H1 (cell line): Measurements from ENCODE around the gene NDUFA13. TPM values are rescaled to one million over a fixed set of nuclear protein-coding genes. Genes with fewer than 3 reads are reported as not detected.

ENCODE experiments used
- CBX8 ChIP-seq: fragments of 300-800, 300-1000 bp; sonication (generic); IDR thresholded peaks from 2 replicates; pipeline ENCODE4 v1.7.1; 2016; ENCODE audit warnings: low read depth, low read length, borderline replicate concordance
- CHD1 ChIP-seq: IDR thresholded peaks from 2 replicates; pipeline ENCODE4 v1.6.1; 2012; ENCODE audit warnings: low read depth, low read length, improper control_type of control experiment
- FOSL1 ChIP-seq: IDR thresholded peaks from 2 replicates; pipeline ENCODE4 v1.6.1; 2011; ENCODE audit warnings: mild to moderate bottlenecking, low read depth, low read length, moderate library complexity; ENCODE audit not compliant: insufficient read depth
- HDAC6 ChIP-seq: IDR thresholded peaks from one replicate; pipeline ENCODE4 v1.7.1; 2012; ENCODE audit warnings: low read depth, mild to moderate bottlenecking, inconsistent platforms, low read length, moderate library complexity
- SAP30 ChIP-seq: fragments of 300-600 bp; sonication (generic); IDR thresholded peaks from 2 replicates; pipeline ENCODE4 v1.7.1; 2012; ENCODE audit warnings: low read length, moderate library complexity, mild to moderate bottlenecking, inconsistent platforms; ENCODE audit not compliant: insufficient read depth, insufficient replicate concordance
- SIN3A ChIP-seq, 2 experiments: IDR thresholded peaks in 1 of 2; conservative IDR thresholded peaks in 1 of 2; 2 replicates each; pipeline ENCODE4 v1.6.1; 2011 to 2012; ENCODE audit warnings: low read length in 2 of 2, improper control_type of control experiment in 1 of 2, low read depth in 1 of 2, mild to moderate bottlenecking in 1 of 2
- YY1 ChIP-seq: IDR thresholded peaks from 2 replicates; pipeline ENCODE4 v1.6.1; 2011; ENCODE audit warnings: low read depth, mild to moderate bottlenecking, low read length
- polyA plus RNA-seq, 7 experiments: library from polyadenylated mRNA; depleted of rRNA in 3 of 7; stranded (reverse) in 5 of 7; unstranded in 2 of 7; fragments of >200 nt in 5 of 7; fragments of 200-250 nt in 2 of 7; gene quantifications; 1 replicate in 5 of 7; 2 replicates in 1 of 7; 4 replicates in 1 of 7; pipeline versions ENCODE4 v1.2.1 to v1.2.3, GENCODE V29; 2011 to 2013; ENCODE audit warnings: missing spikeins in 2 of 7, mixed read lengths in 2 of 7
- total RNA-seq: library from RNA; stranded (reverse); fragmentation: NEBNext Ultra II Directional; extraction: Animal tissue kit (Norgen Biotek cat#: 25700); gene quantifications from 2 replicates; pipeline ENCODE4 v1.2.1, GENCODE V29; 2021
- TF ChIP-seq, protein P1 (sequence below): IDR thresholded peaks from 2 replicates; pipeline ENCODE4 v1.6.1; 2012; ENCODE audit warnings: inconsistent platforms

The NDUFA13 gene
- total and polyA plus RNA-seq, 2 of the 8 experiments (the other 6 are each of a cell fraction or from before 2014, with no cell fraction given) = 413 to 1,105 TPM

DNA sequence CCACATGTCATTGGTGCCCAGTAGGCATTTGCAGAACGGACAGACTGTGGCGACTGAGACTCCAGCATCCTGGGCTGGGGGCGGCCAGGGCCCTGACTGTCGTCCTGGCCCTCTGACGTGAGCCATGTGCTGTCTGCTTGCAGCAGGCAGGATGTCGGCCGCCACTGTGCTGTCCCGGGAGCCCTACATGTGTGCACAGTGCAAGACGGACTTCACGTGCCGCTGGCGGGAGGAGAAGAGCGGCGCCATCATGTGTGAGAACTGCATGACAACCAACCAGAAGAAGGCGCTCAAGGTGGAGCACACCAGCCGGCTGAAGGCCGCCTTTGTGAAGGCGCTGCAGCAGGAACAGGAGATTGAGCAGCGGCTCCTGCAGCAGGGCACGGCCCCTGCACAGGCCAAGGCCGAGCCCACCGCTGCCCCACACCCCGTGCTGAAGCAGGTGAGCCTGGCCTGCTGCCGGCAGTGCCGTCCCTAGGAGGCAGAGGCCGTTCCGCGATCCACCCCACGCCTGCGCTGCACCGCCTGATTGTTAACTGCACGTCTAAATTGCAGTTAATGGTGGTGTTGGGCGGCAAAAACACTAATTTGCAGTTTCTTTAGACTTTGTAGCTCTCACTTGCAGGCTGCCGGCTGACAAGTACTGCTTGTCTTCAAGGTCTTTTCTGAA, 14.9 kb upstream of the NDUFA13 start (continued):
- TF ChIP-seq SAP30 (no peak), CHD1 (no peak), CBX8 (no peak), FOSL1 (no peak), YY1 (no peak), HDAC6 (no peak), SIN3A (conservative IDR thresholded peaks at IDR 0.05 in 1 of 2, IDR thresholded peaks at IDR 0.05 in 1 of 2; ENCODE audit: low read depth in 1 of 2, low read length in 2 of 2) (no peak)
- TF ChIP-seq, protein P1, sequence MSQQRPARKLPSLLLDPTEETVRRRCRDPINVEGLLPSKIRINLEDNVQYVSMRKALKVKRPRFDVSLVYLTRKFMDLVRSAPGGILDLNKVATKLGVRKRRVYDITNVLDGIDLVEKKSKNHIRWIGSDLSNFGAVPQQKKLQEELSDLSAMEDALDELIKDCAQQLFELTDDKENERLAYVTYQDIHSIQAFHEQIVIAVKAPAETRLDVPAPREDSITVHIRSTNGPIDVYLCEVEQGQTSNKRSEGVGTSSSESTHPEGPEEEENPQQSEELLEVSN = no peak
